Measurements from ENCODE around the gene GLOD4. TPM values are rescaled to one million over a fixed set of nuclear protein-coding genes. Genes with fewer than 3 reads are reported as not detected.
A peak's percentile ranks its signal among the peaks of the same experiment; 100 is the strongest.
"Not testable (repeated sequence)": the region's sequence is repeated elsewhere in the genome, so short reads cannot be mapped to it uniquely, and the experiment has no call there.

Gene GLOD4, protein sequence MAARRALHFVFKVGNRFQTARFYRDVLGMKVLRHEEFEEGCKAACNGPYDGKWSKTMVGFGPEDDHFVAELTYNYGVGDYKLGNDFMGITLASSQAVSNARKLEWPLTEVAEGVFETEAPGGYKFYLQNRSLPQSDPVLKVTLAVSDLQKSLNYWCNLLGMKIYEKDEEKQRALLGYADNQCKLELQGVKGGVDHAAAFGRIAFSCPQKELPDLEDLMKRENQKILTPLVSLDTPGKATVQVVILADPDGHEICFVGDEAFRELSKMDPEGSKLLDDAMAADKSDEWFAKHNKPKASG
- total RNA-seq: 87.0 and 121 TPM in 2 replicates

GRCh38 chr17:781805-782731, at the start of gene GLOD4, which contains the start of gene MRM3:
Gene GLOD4, minus strand, starts transcription at chr17:782280. Its CDS starts 25 bp downstream, at chr17:782255.
Gene MRM3, plus strand, starts transcription at chr17:782353. Its CDS starts 26 bp downstream, at chr17:782379.
- H3K27me3 ChIP-seq (ENCODE audit: control insufficient read depth, insufficient read depth, low read length): no peaks in the 10 kb centered on the region
- H3K4me3 ChIP-seq (ENCODE audit: low read depth, low read length): peak within 1 kb of the TSS; percentile 96
- peak; percentile 51 for DNase-seq (ENCODE audit: low read depth)
- no peaks in the 10 kb centered on the region for H3K36me3 ChIP-seq (ENCODE audit: control insufficient read depth, insufficient read depth, low read length)
- TF ChIP-seq, protein P1, sequence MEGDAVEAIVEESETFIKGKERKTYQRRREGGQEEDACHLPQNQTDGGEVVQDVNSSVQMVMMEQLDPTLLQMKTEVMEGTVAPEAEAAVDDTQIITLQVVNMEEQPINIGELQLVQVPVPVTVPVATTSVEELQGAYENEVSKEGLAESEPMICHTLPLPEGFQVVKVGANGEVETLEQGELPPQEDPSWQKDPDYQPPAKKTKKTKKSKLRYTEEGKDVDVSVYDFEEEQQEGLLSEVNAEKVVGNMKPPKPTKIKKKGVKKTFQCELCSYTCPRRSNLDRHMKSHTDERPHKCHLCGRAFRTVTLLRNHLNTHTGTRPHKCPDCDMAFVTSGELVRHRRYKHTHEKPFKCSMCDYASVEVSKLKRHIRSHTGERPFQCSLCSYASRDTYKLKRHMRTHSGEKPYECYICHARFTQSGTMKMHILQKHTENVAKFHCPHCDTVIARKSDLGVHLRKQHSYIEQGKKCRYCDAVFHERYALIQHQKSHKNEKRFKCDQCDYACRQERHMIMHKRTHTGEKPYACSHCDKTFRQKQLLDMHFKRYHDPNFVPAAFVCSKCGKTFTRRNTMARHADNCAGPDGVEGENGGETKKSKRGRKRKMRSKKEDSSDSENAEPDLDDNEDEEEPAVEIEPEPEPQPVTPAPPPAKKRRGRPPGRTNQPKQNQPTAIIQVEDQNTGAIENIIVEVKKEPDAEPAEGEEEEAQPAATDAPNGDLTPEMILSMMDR (IDR thresholded peaks at IDR 0.05; ENCODE audit: insufficient read depth, low read length, poor library complexity, severe bottlenecking): no peak

DNA sequence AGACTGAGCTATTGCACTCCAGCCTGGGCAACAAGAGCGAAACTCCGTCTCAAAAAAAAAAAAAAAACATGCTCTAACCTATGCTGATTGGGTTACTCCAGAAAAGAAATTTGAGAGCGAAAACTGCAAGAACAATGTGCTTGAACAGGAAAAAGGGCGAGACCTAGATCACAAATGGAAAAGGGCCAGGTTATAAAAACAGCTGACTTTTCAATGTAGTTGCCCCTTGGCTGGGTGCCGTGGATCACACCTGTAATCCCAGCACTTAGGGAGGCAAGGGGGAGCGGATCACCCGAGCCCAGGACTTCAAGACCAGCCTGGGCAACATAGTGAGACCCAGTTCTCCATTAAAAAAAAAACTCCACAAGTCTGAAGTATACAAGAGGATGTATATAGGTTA, 48.9 kb upstream of the GLOD4 start:
- TF ChIP-seq, protein P1 (IDR thresholded peaks at IDR 0.05; ENCODE audit: insufficient read depth, low read length, poor library complexity, severe bottlenecking): no peak
- no peak overlapping the region for H3K4me3 ChIP-seq (ENCODE audit: low read depth, low read length)
- H3K27me3 ChIP-seq (ENCODE audit: control insufficient read depth, insufficient read depth, low read length): no peaks in the 10 kb centered on the region
- H3K36me3 ChIP-seq (ENCODE audit: control insufficient read depth, insufficient read depth, low read length): no peaks in the 10 kb centered on the region
- no peak for DNase-seq (ENCODE audit: low read depth)

DNA sequence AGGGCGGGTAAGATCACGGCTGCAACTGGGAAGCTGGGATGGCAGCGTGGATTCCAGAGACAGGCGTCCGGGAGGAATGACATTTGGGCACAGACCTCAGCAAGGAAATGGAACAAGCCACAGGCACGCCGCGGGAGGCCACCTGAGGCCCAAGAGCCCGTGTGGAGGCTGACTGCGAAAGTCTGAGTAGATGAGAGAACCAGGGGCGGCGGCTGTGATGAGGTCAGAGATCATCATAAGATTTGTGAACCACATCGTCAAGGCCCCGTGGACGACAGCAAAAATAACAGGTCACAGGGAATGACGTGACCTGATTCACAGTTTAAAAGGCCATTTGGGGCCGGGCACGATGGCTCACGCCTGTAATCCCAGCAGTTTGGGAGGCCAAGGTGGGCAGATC, 48.3 kb upstream of the GLOD4 start:
- Histone ChIP-seq H3K36me3 (ENCODE audit: control insufficient read depth, insufficient read depth, low read length) (no peaks in the 10 kb centered on the region), H3K27me3 (ENCODE audit: control insufficient read depth, insufficient read depth, low read length) (no peaks in the 10 kb centered on the region), H3K4me3 (ENCODE audit: low read depth, low read length) (no peak overlapping the region)
- TF ChIP-seq, protein P1 (IDR thresholded peaks at IDR 0.05; ENCODE audit: insufficient read depth, low read length, poor library complexity, severe bottlenecking): no peak
- no peak for DNase-seq (ENCODE audit: low read depth)

GRCh38 chr17:829614-830013, 47.5 kb upstream of the GLOD4 start:
- not testable (repeated sequence) for H3K36me3 ChIP-seq (ENCODE audit: control insufficient read depth, insufficient read depth, low read length); H3K4me3 ChIP-seq (ENCODE audit: low read depth, low read length); DNase-seq (ENCODE audit: low read depth); H3K27me3 ChIP-seq (ENCODE audit: control insufficient read depth, insufficient read depth, low read length)

- no peak overlapping the region for H3K4me3 ChIP-seq (ENCODE audit: low read depth, low read length)
- H3K36me3 ChIP-seq (ENCODE audit: control insufficient read depth, insufficient read depth, low read length): no peaks in the 10 kb centered on the region
- no peaks in the 10 kb centered on the region for H3K27me3 ChIP-seq (ENCODE audit: control insufficient read depth, insufficient read depth, low read length)
- TF ChIP-seq, protein P1 (IDR thresholded peaks at IDR 0.05; ENCODE audit: insufficient read depth, low read length, poor library complexity, severe bottlenecking): no peak
- DNase-seq (ENCODE audit: low read depth): no peak
These were observed 46.7 kb upstream of the GLOD4 start for GRCh38 chr17:828761-829160.

GRCh38 chr17:826778-827177, 44.7 kb upstream of the GLOD4 start:
- no peaks in the 10 kb centered on the region for H3K36me3 ChIP-seq (ENCODE audit: control insufficient read depth, insufficient read depth, low read length)
- TF ChIP-seq, protein P1 (IDR thresholded peaks at IDR 0.05; ENCODE audit: insufficient read depth, low read length, poor library complexity, severe bottlenecking): no peak
- no peak for DNase-seq (ENCODE audit: low read depth)
- H3K27me3 ChIP-seq (ENCODE audit: control insufficient read depth, insufficient read depth, low read length): no peaks in the 10 kb centered on the region
- H3K4me3 ChIP-seq (ENCODE audit: low read depth, low read length): no peak overlapping the region
